WTC11 (cell line): ENCODE data around the gene CCL17. TPM values are rescaled to one million over a fixed set of nuclear protein-coding genes. Genes with fewer than 3 reads are reported as not detected.

Experiments
- ATAC-seq: fragments of 200-7000 bp; cut with Tn5 transposase; 2 replicates; pipeline ENCODE4 v1.10.0; 2021; ENCODE audit warnings: mild to moderate bottlenecking, moderate library complexity
- CTCF ChIA-PET: fragments of 300-600 bp; sonication (Branson Sonifier 250); formaldehyde crosslinking; loops from one replicate; lab custom pipeline; 2021; ENCODE audit warnings: antibody characterized with exemption; lab: Charles Lee
- POLR2A ChIA-PET: fragments of 350-600 bp; sonication (Branson Sonifier 250); formaldehyde crosslinking; loops from one replicate; lab custom pipeline; 2021; ENCODE audit warnings: antibody characterized with exemption; lab: Charles Lee
- DNase-seq: peaks from one replicate; pipeline ENCODE4 v3.0.0; 2021; ENCODE audit warnings: low spot score
- H3K27ac Mint-ChIP-seq: 2 replicates; pipeline ENCODE4 v1.8.0; 2021; ENCODE audit warnings: mixed read lengths
- H3K27me3 Mint-ChIP-seq: 2 replicates; pipeline ENCODE4 v1.8.0; 2021; ENCODE audit warnings: low read depth, mild to moderate bottlenecking, moderate library complexity, mixed read lengths
- H3K36me3 Mint-ChIP-seq: 2 replicates; pipeline ENCODE4 v1.8.0; 2021; ENCODE audit warnings: mixed read lengths
- H3K4me1 Mint-ChIP-seq: 2 replicates; pipeline ENCODE4 v1.8.0; 2022; ENCODE audit warnings: mixed read lengths
- H3K4me3 Mint-ChIP-seq: 2 replicates; pipeline ENCODE4 v1.8.0; 2021; ENCODE audit warnings: mild to moderate bottlenecking, moderate library complexity, mixed read lengths
- H3K9me3 Mint-ChIP-seq: 2 replicates; pipeline ENCODE4 v1.8.0; 2021; ENCODE audit warnings: mixed read lengths
- GRHL2 ChIP-seq: fragments of 250-450 bp; sonication (Bioruptor Pico); IDR thresholded peaks from 2 replicates; pipeline ENCODE4 v1.8.0; 2022; ENCODE audit warnings: mild to moderate bottlenecking, moderate library complexity; ENCODE audit not compliant: insufficient replicate concordance, severe bottlenecking
- MXD4 ChIP-seq: fragments of 250-450 bp; sonication (Bioruptor Pico); IDR thresholded peaks from 2 replicates; pipeline ENCODE4 v1.8.0; 2021; ENCODE audit warnings: mild to moderate bottlenecking, moderate library complexity, borderline replicate concordance
- MYBL2 ChIP-seq: sonication (generic); formaldehyde crosslinking; IDR thresholded peaks from 2 replicates; pipeline ENCODE4 v1.8.1; 2023; ENCODE audit warnings: mild to moderate bottlenecking, moderate library complexity, missing genetic modification reagents
- NFATC4 ChIP-seq: fragments of 250-450 bp; sonication (Bioruptor Pico); IDR thresholded peaks from 2 replicates; pipeline ENCODE4 v1.9.0; 2021; ENCODE audit warnings: mild to moderate bottlenecking
- RELA ChIP-seq: sonication (generic); formaldehyde crosslinking; IDR thresholded peaks from 2 replicates; pipeline ENCODE4 v1.8.1; 2022; ENCODE audit warnings: missing genetic modification reagents, mild to moderate bottlenecking, borderline replicate concordance
- RORB ChIP-seq: fragments of 250-450 bp; sonication (Bioruptor Pico); IDR thresholded peaks from 2 replicates; pipeline ENCODE4 v1.9.0; 2021; ENCODE audit warnings: mild to moderate bottlenecking
- TCF7 ChIP-seq: sonication (generic); formaldehyde crosslinking; IDR thresholded peaks from 2 replicates; pipeline ENCODE4 v1.8.0; 2022; ENCODE audit warnings: mild to moderate bottlenecking, low read depth, missing genetic modification reagents, moderate library complexity
- ZNF138 ChIP-seq: sonication (generic); formaldehyde crosslinking; conservative IDR thresholded peaks from 2 replicates; pipeline ENCODE4 v1.8.1; 2022; ENCODE audit warnings: mild to moderate bottlenecking, moderate library complexity, missing genetic modification reagents
- ZNF232 ChIP-seq: sonication (generic); formaldehyde crosslinking; IDR thresholded peaks from 2 replicates; pipeline ENCODE4 v1.8.0; 2022; ENCODE audit warnings: mild to moderate bottlenecking, missing genetic modification reagents
- ZNF396 ChIP-seq: fragments of 250-450 bp; sonication (Bioruptor Pico); IDR thresholded peaks from 2 replicates; pipeline ENCODE4 v1.8.0; 2021; ENCODE audit warnings: mild to moderate bottlenecking, moderate library complexity, borderline replicate concordance
- ZNF423 ChIP-seq: fragments of 250-450 bp; sonication (Bioruptor Pico); IDR thresholded peaks from 2 replicates; pipeline ENCODE4 v2.1.2; 2022; ENCODE audit warnings: mild to moderate bottlenecking, moderate library complexity
- ZNF671 ChIP-seq: fragments of 250-450 bp; sonication (Bioruptor Pico); IDR thresholded peaks from 2 replicates; pipeline ENCODE4 v1.8.0; 2021; ENCODE audit warnings: mild to moderate bottlenecking
- total RNA-seq: library from RNA; stranded (reverse); gene quantifications from 3 replicates; pipeline ENCODE4 v1.2.3, GENCODE V29; 2021
- TF ChIP-seq, protein P1 (sequence below): fragments of 250-450 bp; sonication (Bioruptor Pico); IDR thresholded peaks from 2 replicates; pipeline ENCODE4 v1.9.0; 2021; ENCODE audit warnings: mild to moderate bottlenecking, borderline replicate concordance
- TF ChIP-seq, protein P2 (sequence below): sonication (generic); formaldehyde crosslinking; IDR thresholded peaks from 2 replicates; pipeline ENCODE4 v1.8.1; 2023; ENCODE audit warnings: mild to moderate bottlenecking, missing genetic modification reagents, moderate library complexity
- TF ChIP-seq, protein P3 (sequence below): sonication (generic); formaldehyde crosslinking; IDR thresholded peaks from 2 replicates; pipeline ENCODE4 v1.8.0; 2022; ENCODE audit warnings: mild to moderate bottlenecking, missing genetic modification reagents
- TF ChIP-seq, protein P4 (sequence below): sonication (generic); formaldehyde crosslinking; IDR thresholded peaks from 2 replicates; pipeline ENCODE4 v1.8.1; 2022; ENCODE audit warnings: low read depth, missing genetic modification reagents, borderline replicate concordance
- TF ChIP-seq, protein P5 (sequence below): fragments of 250-450 bp; sonication (Bioruptor Pico); conservative IDR thresholded peaks from 2 replicates; pipeline ENCODE4 v1.9.0; 2021; ENCODE audit warnings: mild to moderate bottlenecking
- TF ChIP-seq, protein P6 (sequence below): sonication (generic); formaldehyde crosslinking; IDR thresholded peaks from 2 replicates; pipeline ENCODE4 v1.8.0; 2022; ENCODE audit warnings: mild to moderate bottlenecking, missing genetic modification reagents
- TF ChIP-seq, protein P7 (sequence below): sonication (generic); formaldehyde crosslinking; IDR thresholded peaks from 2 replicates; pipeline ENCODE4 v1.8.1; 2022; ENCODE audit warnings: mild to moderate bottlenecking, missing genetic modification reagents, moderate library complexity, borderline replicate concordance

CCL17 gene
- total RNA-seq, 1 experiment from 2014 or later: not detected

DNA sequence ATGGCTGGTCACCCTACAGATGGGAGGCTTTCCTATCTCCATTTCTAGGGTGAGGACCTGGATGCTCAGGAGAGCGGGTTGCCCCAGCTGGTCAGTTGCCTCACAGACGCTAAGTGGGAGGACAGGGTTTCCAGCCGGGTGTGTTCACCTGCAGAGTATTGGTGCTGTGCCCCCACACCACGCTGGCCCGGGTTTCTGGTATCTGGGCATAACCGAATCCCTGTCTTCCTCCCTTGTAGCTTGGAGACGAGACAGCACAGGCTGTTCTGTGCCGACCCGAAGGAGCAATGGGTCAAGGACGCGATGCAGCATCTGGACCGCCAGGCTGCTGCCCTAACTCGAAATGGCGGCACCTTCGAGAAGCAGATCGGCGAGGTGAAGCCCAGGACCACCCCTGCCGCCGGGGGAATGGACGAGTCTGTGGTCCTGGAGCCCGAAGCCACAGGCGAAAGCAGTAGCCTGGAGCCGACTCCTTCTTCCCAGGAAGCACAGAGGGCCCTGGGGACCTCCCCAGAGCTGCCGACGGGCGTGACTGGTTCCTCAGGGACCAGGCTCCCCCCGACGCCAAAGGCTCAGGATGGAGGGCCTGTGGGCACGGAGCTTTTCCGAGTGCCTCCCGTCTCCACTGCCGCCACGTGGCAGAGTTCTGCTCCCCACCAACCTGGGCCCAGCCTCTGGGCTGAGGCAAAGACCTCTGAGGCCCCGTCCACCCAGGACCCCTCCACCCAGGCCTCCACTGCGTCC lies 22.6 kb upstream of the CCL17 start:
- H3K4me1 Mint-ChIP-seq: peaks cover 12% of the 10 kb centered on the region
- no peak overlapping the region for H3K4me3 Mint-ChIP-seq
- DNase-seq (no peak), ATAC-seq (no peak)
- no peaks in the 10 kb centered on the region for H3K36me3 Mint-ChIP-seq
- ChIA-PET CTCF (interaction anchor here (1.2 to 2.0 kb wide), 2 partner anchors 35 to 41 kb away, joined by 3 to 8 read pairs; no protein-coding TSS in a partner anchor), POLR2A (no interaction called here)
- TF ChIP-seq ZNF138 (CRISPR knock-in tag): no peak
- no peak for TF ChIP-seq TCF7 (CRISPR knock-in tag)
- no peak for TF ChIP-seq ZNF232 (CRISPR knock-in tag)
- TF ChIP-seq ZNF423 (CRISPR knock-in tag): no peak
- TF ChIP-seq RELA: no peak
- no peak for TF ChIP-seq RORB
- TF ChIP-seq GRHL2: no peak
- TF ChIP-seq, protein P1, sequence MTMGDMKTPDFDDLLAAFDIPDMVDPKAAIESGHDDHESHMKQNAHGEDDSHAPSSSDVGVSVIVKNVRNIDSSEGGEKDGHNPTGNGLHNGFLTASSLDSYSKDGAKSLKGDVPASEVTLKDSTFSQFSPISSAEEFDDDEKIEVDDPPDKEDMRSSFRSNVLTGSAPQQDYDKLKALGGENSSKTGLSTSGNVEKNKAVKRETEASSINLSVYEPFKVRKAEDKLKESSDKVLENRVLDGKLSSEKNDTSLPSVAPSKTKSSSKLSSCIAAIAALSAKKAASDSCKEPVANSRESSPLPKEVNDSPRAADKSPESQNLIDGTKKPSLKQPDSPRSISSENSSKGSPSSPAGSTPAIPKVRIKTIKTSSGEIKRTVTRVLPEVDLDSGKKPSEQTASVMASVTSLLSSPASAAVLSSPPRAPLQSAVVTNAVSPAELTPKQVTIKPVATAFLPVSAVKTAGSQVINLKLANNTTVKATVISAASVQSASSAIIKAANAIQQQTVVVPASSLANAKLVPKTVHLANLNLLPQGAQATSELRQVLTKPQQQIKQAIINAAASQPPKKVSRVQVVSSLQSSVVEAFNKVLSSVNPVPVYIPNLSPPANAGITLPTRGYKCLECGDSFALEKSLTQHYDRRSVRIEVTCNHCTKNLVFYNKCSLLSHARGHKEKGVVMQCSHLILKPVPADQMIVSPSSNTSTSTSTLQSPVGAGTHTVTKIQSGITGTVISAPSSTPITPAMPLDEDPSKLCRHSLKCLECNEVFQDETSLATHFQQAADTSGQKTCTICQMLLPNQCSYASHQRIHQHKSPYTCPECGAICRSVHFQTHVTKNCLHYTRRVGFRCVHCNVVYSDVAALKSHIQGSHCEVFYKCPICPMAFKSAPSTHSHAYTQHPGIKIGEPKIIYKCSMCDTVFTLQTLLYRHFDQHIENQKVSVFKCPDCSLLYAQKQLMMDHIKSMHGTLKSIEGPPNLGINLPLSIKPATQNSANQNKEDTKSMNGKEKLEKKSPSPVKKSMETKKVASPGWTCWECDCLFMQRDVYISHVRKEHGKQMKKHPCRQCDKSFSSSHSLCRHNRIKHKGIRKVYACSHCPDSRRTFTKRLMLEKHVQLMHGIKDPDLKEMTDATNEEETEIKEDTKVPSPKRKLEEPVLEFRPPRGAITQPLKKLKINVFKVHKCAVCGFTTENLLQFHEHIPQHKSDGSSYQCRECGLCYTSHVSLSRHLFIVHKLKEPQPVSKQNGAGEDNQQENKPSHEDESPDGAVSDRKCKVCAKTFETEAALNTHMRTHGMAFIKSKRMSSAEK (CRISPR knock-in tag): no peak
- TF ChIP-seq, protein P2, sequence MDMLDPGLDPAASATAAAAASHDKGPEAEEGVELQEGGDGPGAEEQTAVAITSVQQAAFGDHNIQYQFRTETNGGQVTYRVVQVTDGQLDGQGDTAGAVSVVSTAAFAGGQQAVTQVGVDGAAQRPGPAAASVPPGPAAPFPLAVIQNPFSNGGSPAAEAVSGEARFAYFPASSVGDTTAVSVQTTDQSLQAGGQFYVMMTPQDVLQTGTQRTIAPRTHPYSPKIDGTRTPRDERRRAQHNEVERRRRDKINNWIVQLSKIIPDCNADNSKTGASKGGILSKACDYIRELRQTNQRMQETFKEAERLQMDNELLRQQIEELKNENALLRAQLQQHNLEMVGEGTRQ (CRISPR knock-in tag): no peak
- TF ChIP-seq, protein P3, sequence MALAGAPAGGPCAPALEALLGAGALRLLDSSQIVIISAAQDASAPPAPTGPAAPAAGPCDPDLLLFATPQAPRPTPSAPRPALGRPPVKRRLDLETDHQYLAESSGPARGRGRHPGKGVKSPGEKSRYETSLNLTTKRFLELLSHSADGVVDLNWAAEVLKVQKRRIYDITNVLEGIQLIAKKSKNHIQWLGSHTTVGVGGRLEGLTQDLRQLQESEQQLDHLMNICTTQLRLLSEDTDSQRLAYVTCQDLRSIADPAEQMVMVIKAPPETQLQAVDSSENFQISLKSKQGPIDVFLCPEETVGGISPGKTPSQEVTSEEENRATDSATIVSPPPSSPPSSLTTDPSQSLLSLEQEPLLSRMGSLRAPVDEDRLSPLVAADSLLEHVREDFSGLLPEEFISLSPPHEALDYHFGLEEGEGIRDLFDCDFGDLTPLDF: no peak
- TF ChIP-seq MXD4: no peak
- TF ChIP-seq NFATC4 (CRISPR knock-in tag): no peak
- no peak for TF ChIP-seq MYBL2 (CRISPR knock-in tag)
- TF ChIP-seq, protein P4, sequence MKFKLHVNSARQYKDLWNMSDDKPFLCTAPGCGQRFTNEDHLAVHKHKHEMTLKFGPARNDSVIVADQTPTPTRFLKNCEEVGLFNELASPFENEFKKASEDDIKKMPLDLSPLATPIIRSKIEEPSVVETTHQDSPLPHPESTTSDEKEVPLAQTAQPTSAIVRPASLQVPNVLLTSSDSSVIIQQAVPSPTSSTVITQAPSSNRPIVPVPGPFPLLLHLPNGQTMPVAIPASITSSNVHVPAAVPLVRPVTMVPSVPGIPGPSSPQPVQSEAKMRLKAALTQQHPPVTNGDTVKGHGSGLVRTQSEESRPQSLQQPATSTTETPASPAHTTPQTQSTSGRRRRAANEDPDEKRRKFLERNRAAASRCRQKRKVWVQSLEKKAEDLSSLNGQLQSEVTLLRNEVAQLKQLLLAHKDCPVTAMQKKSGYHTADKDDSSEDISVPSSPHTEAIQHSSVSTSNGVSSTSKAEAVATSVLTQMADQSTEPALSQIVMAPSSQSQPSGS (CRISPR knock-in tag): no peak
- TF ChIP-seq, protein P5, sequence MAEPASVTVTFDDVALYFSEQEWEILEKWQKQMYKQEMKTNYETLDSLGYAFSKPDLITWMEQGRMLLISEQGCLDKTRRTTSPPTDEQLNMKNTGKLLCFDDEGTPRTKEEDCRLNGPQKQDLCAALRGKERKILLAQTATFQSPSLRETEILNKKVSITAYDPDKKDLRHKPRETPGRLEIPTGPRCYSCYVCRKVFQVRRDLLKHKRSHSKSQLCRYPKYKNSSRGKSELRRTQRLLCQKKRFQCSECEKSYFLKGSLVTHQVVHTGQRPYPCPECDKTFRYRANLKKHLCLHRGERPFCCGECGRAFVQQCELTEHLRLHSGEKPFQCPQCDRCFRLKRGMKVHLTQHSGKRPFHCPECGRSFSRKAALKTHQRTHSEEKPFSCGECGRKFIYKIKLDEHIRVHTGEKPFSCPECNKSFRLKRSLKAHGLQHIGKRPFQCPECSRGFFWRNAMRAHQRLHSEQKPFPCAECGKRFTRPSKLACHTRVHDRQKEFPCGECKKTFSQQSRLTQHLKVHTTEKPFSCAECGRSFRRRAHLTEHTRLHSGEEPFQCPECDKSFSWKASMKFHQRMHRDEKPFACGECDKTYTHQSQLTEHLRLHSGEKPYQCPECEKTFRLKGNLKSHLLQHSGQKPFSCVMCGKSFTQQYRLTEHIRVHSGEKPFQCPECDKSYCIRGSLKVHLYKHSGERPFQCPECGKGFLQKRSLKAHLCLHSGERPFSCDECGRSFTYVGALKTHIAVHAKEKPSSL (CRISPR knock-in tag): no peak
- TF ChIP-seq ZNF396 (CRISPR knock-in tag): no peak
- TF ChIP-seq, protein P6, sequence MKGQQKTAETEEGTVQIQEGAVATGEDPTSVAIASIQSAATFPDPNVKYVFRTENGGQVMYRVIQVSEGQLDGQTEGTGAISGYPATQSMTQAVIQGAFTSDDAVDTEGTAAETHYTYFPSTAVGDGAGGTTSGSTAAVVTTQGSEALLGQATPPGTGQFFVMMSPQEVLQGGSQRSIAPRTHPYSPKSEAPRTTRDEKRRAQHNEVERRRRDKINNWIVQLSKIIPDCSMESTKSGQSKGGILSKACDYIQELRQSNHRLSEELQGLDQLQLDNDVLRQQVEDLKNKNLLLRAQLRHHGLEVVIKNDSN: no peak
- TF ChIP-seq, protein P7, sequence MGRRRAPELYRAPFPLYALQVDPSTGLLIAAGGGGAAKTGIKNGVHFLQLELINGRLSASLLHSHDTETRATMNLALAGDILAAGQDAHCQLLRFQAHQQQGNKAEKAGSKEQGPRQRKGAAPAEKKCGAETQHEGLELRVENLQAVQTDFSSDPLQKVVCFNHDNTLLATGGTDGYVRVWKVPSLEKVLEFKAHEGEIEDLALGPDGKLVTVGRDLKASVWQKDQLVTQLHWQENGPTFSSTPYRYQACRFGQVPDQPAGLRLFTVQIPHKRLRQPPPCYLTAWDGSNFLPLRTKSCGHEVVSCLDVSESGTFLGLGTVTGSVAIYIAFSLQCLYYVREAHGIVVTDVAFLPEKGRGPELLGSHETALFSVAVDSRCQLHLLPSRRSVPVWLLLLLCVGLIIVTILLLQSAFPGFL: no peak
- TF ChIP-seq ZNF671 (CRISPR knock-in tag): no peak
- no peaks in the 10 kb centered on the region for H3K9me3 Mint-ChIP-seq
- H3K27ac Mint-ChIP-seq: no peak overlapping the region
- no peaks in the 10 kb centered on the region for H3K27me3 Mint-ChIP-seq
